CD4-positive, alpha-beta T cell treated with Interferon alpha-2 for 1 hour (primary cell): ENCODE measurements around the gene STK17B.

Experiments used
- DNase-seq, 2 donors: peaks; one replicate each; pipeline ENCODE4 v3.0.0-alpha.2; 2020 to 2022

STK17B gene

GRCh38 chr2:196155575-196155974 is 15.8 kb downstream of the STK17B start:
- peak in 1 of 2 donors; percentile 56 for DNase-seq

GRCh38 chr2:196153480-196153879 is 17.9 kb downstream of the STK17B start:
- no peak for DNase-seq

DNA sequence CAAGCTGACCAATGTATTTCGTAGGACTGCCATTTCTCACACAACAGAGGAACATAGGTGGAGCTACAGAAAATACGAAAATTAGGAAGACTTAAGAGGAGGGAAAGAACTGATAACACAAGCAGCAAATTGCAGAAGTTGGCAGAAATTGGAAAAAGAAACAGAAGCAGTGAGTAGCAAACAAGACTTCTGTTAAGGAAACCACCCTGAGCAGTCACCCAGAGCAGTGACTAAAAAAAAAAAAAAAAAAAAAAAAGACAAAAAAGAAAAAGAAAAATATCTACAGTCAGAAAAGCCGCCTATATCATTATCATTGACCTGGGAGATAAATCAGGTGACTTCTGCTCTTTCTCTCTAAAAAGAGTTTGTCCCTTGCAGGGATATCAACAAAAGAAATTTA is 21.4 kb downstream of the STK17B start:
- peak in 1 of 2 donors; percentile 52 for DNase-seq

DNA sequence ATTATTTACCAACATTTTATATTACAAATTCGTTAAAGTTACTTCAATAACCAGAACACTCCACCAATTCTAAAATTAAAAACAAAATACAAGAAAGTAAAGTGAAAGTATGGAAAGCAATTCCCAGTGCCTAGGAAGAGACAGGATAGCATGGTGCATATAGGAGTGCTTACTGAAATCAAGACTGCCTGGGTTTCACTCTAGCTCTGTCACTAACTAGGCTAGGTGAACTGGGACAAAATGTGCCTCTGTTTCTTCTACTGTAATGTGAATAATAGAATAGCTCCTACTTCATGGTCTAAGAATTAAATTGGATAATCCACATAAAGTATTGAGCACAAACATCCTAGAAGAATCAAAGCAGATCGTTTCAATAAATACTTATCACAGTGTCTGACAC is 22.6 kb downstream of the STK17B start:
- no peak for DNase-seq

GRCh38 chr2:196145256-196145655 is 26.1 kb downstream of the STK17B start:
- DNase-seq: no peak

DNA sequence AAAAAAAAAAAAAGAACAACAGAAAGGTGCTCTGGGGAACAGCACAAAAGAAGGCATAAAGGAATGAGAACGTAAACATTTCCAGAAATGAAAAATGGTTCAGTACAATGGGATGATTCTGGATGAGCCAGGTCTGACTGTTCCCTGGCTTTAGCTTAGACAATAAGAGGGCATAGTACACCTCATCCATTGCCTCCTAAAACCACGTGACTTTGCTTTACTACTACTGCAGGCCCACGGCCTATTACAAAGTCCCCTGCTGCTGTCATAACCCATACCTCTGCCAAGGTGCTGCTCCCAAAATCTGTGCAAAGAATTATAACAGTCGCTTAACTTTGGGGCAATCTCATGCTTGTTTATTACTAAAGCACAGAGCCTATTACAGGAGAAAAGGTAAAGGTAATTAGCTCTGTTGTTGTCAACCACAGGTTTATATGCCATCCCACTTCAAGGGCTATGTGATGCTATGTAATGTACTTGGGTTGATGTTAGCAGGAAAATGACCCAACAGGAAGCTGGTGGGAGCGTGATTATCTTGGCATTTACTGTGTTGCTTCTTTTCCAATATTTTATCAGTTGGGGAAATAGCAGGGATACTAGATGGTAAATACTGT is 26.8 kb downstream of the STK17B start:
- no peak for DNase-seq

DNA sequence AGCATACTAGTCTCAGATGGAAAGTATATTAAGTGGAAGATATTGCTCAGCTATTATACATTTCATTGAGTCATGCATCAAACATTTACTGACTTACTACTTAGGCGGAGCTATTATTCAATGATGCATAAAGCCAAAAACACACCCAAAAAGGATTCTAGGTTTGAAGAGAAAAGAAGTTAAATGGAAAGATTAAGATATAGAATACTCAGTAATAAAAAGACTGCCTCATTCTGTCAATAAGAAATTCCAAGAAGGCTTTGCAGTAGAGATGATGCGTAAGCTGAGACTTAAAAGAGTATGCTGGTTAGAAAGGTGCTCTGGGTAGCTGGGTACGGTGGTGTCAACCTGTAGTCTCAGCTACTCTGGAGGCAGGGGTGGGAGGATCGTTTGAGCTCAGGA is 27.6 kb downstream of the STK17B start:
- DNase-seq: no peak

GRCh38 chr2:196142825-196143224 is 28.6 kb downstream of the STK17B start:
- no peak for DNase-seq

DNA sequence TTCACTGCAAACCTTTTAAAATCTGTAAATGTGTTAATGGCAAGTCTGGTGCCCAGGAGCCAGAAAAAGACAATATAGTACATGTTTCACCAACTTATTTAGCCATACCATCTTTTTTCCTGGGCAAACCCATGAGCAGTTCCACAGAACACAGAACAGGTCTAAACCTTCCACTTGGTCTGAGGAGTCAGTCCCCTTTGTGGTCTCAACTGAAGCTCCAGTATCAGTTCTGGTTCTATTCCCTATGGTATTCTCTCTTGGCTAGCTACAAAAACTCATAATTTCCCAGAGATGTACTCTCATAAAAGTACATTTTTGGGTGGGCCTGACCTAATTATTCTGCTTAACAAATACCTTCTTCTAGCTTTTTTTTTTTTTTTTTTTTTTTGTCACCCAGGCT is 31.2 kb downstream of the STK17B start:
- no peak for DNase-seq

GRCh38 chr2:196137271-196137670 is 34.1 kb downstream of the STK17B start:
- no peak for DNase-seq

GRCh38 chr2:196136151-196136550 is 35.2 kb downstream of the STK17B start:
- no peak for DNase-seq

DNA sequence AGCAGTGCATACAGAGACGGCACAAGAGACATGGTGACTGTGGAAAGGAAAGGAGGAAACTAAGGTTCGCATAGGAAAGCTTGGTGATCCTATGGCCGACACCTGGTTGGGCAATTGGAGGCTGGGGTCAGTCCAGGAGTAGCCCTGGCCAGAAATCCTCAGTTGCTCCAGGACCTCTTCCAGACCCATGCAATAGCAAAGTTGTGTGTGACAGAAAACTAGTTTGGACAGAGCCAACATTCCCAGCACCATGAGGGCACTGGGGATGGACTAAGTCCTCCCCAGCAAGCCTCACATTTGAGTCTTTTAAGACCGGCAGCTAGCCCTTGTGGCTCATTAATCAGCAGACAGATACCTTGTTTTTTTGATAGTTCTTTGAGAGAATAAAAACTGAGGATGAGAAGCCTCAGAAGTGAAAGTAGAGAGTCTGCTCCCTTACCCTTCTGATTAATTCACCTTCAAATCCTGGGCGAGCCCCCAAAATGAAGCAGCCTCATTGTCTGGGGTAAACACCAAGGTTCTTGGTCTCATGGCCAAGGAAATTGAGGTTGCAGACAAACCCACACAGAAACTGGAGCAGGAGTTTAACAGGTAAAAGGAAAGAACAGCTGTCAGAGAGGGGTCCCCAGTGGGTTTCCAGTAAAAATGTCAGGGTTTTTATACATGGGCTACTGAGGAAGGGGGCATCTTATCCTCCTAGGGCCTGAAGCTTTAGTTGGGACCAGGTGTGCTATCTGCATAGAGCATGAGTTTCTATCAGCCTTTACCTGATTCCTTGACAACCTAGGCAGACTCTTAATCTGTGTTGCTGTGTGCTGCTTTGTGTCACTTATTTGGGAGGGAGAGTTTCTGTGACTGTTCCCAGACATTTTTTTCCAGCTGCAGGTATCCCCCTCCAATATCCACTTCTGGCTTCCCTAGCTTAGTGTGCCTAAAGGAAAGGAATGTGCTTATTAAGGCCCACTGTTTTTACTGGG is 39.1 kb downstream of the STK17B start:
- DNase-seq: peak; percentile 37 to 67

GRCh38 chr2:196131384-196131937 is 39.9 kb downstream of the STK17B start:
- DNase-seq: peak; percentile 68 to 79

- no peak for DNase-seq
Observed at GRCh38 chr2:196130039-196130825, 41.1 kb downstream of the STK17B start.

DNA sequence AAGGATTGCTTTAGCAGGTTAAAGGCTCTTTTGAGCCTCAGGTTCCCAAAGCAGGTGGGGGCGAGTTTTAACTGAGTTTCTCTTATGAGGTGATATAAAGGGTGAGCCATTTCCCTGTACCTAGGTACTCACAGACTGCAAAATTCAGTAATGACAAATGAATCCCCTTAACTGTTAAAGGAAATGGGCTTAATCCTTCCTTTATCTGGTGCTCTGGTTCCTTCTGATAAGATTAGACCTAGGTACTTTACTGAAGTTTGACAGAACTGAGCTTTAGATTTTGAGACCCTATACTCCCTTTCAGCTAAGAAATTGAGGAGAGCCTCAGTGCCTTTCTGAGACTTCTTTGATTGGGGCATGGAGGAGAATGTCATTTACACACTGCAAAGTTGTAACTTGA is 42.6 kb downstream of the STK17B start:
- DNase-seq: no peak

DNA sequence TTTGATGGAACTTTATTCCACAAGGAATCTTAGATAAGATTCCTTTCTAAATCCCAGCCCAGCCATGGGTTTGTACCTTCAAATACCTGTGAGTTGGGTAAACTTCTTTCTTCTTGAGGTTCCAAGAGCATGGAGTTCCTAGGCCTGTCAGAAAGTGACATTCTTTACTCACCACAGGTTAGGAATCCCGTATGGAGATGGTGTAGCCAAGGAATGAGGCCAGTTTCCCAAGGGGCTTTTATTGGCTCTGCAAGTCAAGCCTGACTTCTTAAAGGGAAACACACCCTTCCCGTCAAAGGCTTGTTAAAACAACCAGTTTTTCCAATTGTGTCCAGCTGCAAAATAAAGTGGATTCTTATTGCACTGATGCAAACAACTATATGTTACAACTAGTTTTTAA is 45.8 kb downstream of the STK17B start:
- DNase-seq: no peak

- no peak for DNase-seq
Observed at GRCh38 chr2:196123679-196124373, 47.6 kb downstream of the STK17B start.

- DNase-seq: no peak
Observed at GRCh38 chr2:196119926-196120325, 51.5 kb downstream of the STK17B start.

DNA sequence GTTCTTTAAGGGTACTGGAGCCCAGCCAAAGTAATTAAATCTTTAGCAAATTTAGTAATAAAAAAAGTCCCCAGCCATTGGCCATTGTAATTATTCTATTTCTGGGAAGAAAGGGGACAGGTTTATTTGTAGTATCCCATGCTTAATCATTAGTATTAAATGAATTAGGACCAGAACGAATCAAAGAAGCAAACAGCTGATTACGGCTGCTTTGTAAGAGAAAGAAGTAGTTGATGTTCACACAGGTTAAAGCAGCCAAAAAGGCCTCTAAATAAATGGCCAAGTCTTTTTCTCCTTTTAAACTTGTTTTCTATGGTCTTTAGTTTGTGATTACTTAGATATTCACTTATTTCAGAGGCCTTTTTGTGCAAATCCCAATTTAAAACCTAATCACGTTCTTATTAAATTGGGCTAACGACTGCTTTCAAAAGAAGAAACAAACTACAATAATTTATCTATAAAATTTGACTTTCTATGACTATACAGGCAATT is 54.1 kb downstream of the STK17B start:
- DNase-seq: no peak

GRCh38 chr2:196113061-196113974 is 58.1 kb downstream of the STK17B start:
- DNase-seq: no peak

DNA sequence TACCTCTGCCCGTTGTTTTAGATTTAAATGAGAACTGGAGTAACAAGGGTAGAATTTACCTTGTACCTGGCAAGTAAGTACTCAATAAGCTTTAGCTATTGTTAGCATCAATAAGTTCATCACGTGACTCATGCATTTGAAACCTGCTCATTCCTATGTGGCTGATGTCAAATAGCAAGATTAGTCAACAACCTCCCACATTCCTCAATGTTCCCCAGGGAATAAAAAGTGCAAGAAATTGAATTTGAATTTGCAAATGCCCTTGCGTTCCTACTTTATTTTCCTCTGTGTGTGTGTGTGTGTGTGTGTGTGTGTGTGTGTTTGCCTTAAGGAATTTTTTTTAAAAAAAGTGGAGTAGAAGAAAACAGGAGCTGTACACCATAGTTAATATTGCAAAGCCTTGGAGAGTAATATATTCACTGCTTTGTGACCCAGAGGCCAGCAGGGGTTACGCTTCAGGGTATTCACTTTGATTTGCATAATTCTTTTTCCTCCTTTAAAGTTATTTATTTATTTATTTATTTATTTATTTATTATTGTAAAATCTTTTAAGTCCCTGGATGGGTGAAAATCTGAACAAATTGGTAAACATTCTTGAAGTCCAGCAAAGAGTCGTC is 58.9 kb downstream of the STK17B start:
- no peak for DNase-seq
